GM06990 (cell line): Measurements from ENCODE around the gene DTNB.

ENCODE experiments used
- DNase-seq: peaks from one replicate; pipeline ENCODE4 v3.0.0-alpha.2; 2011; ENCODE audit not compliant: insufficient read length; ENCODE audit errors: extremely low read depth
- H3K27me3 ChIP-seq: replicated peaks from 2 replicates; pipeline ENCODE4 v1.6.0; 2011; ENCODE audit warnings: low read length; ENCODE audit not compliant: control insufficient read depth, insufficient read depth
- H3K36me3 ChIP-seq: 2 replicates; pipeline ENCODE4 v1.5.1; 2011; ENCODE audit warnings: low read length; ENCODE audit not compliant: control insufficient read depth, insufficient read depth
- H3K4me3 ChIP-seq: replicated peaks from 2 replicates; pipeline ENCODE4 v1.5.1; 2011; ENCODE audit warnings: low read depth, mild to moderate bottlenecking, control low read depth, low read length
- CTCF ChIP-seq: IDR thresholded peaks from 2 replicates; pipeline ENCODE4 v1.5.1; 2011; ENCODE audit warnings: low read length, control low read depth, mild to moderate bottlenecking, inconsistent platforms; ENCODE audit not compliant: insufficient read depth, poor library complexity, severe bottlenecking

Gene DTNB

GRCh38 chr2:25692143-25692542 is 18.8 kb upstream of the DTNB start:
- no peak overlapping the region for H3K4me3 ChIP-seq
- no peak for TF ChIP-seq CTCF
- no peak for DNase-seq
- H3K36me3 ChIP-seq, result no peaks in the 10 kb centered on the region
- no peaks in the 10 kb centered on the region for H3K27me3 ChIP-seq

- H3K27me3 ChIP-seq, result no peaks in the 10 kb centered on the region
- DNase-seq, result no peak
- H3K36me3 ChIP-seq, result no peaks in the 10 kb centered on the region
- H3K4me3 ChIP-seq, result no peak overlapping the region
- TF ChIP-seq CTCF, result no peak
Observed at GRCh38 chr2:25690058-25690457, 16.7 kb upstream of the DTNB start.

GRCh38 chr2:25688236-25688635 is 14.9 kb upstream of the DTNB start:
- TF ChIP-seq CTCF, result no peak
- H3K27me3 ChIP-seq, result no peaks in the 10 kb centered on the region
- DNase-seq, result no peak

GRCh38 chr2:25685741-25686140 is 12.4 kb upstream of the DTNB start:
- TF ChIP-seq CTCF, result no peak
- no peaks in the 10 kb centered on the region for H3K36me3 ChIP-seq
- no peak for DNase-seq

More at GRCh38 chr2:25688236-25688635, 14.9 kb upstream of the DTNB start:
- Histone ChIP-seq H3K36me3 (no peaks in the 10 kb centered on the region), H3K4me3 (no peak overlapping the region)

GRCh38 chr2:25684577-25685473 is 11.4 kb upstream of the DTNB start:
- H3K36me3 ChIP-seq, result no peaks in the 10 kb centered on the region
- no peak overlapping the region for H3K4me3 ChIP-seq
- TF ChIP-seq CTCF, result no peak
- DNase-seq, result no peak
- H3K27me3 ChIP-seq, result no peaks in the 10 kb centered on the region

More at GRCh38 chr2:25685741-25686140, 12.4 kb upstream of the DTNB start:
- Histone ChIP-seq H3K4me3 (no peak overlapping the region), H3K27me3 (no peaks in the 10 kb centered on the region)
